ENCODE data around the gene PSMA5.
"Not testable (repeated sequence)": the region's sequence is repeated elsewhere in the genome, so short reads cannot be mapped to it uniquely, and the experiment has no call there.

The PSMA5 gene

GRCh38 chr1:109432336-109432735 is 6.1 kb upstream of the PSMA5 start:
- peak; percentile 8 for DNase-seq (ENCODE audit: low read depth)

GRCh38 chr1:109427171-109427467 is 871 bp upstream of the PSMA5 start:
- peak; percentile 14 for DNase-seq (ENCODE audit: low read depth)

- DNase-seq (ENCODE audit: low read depth) = peak; percentile 56
Measured at GRCh38 chr1:109425391-109426280, 612 bp downstream of the PSMA5 start.

GRCh38 chr1:109423498-109423897 is 2.8 kb downstream of the PSMA5 start:
- no peak for DNase-seq (ENCODE audit: low read depth)

GRCh38 chr1:109412551-109412950 is 13.7 kb downstream of the PSMA5 start:
- no peak for DNase-seq (ENCODE audit: low read depth)

- DNase-seq (ENCODE audit: low read depth) = no peak
Measured at GRCh38 chr1:109404838-109405237, 21.4 kb downstream of the PSMA5 start.

GRCh38 chr1:109402025-109402424 is 24.2 kb downstream of the PSMA5 start:
- DNase-seq (ENCODE audit: low read depth) = no peak

- no peak for DNase-seq (ENCODE audit: low read depth)
Measured at GRCh38 chr1:109400035-109400655, 26.1 kb downstream of the PSMA5 start.

GRCh38 chr1:109399326-109399957 is 26.8 kb downstream of the PSMA5 start:
- DNase-seq (ENCODE audit: low read depth) = peak; percentile 51

- no peak for DNase-seq (ENCODE audit: low read depth)
Measured at GRCh38 chr1:109398343-109399225, 27.7 kb downstream of the PSMA5 start.

- DNase-seq (ENCODE audit: low read depth) = peak; percentile 91
Measured at GRCh38 chr1:109397581-109398342, 28.5 kb downstream of the PSMA5 start, which contains the start of gene SORT1. Gene SORT1, minus strand, starts transcription at chr1:109397918. Its CDS starts 26 bp downstream, at chr1:109397892.

- DNase-seq (ENCODE audit: low read depth) = no peak
Measured at GRCh38 chr1:109396871-109397580, 29.2 kb downstream of the PSMA5 start.

GRCh38 chr1:109396513-109396839 is 29.8 kb downstream of the PSMA5 start:
- DNase-seq (ENCODE audit: low read depth) = no peak

GRCh38 chr1:109395602-109396512 is 30.4 kb downstream of the PSMA5 start:
- DNase-seq (ENCODE audit: low read depth) = peak; percentile 85

GRCh38 chr1:109395282-109395599 is 31.0 kb downstream of the PSMA5 start:
- not testable (repeated sequence) for DNase-seq (ENCODE audit: low read depth)

- DNase-seq (ENCODE audit: low read depth) = no peak
Measured at GRCh38 chr1:109394591-109395281, 31.5 kb downstream of the PSMA5 start.

GRCh38 chr1:109393617-109394233 is 32.5 kb downstream of the PSMA5 start:
- no peak for DNase-seq (ENCODE audit: low read depth)

GRCh38 chr1:109392788-109393616 is 33.2 kb downstream of the PSMA5 start:
- DNase-seq (ENCODE audit: low read depth) = peak; percentile 79

All from iris pigment epithelial cell (primary cell).